ENCODE results near the gene ABCA7. TPM values are rescaled to one million over a fixed set of nuclear protein-coding genes. Genes with fewer than 3 reads are reported as not detected.

Gene ABCA7
- total and polyA plus RNA-seq, 4 donors, result 3.0 to 60.9 (median 4.8) TPM

- WGBS, result 69% methylated on average over 31 of the region's 31 CpGs
- H3K27ac ChIP-seq (ENCODE audit: low read depth in 1 of 2, low read length in 2 of 2), result peak overlapping the region; percentile 28 to 55
- H3K4me1 ChIP-seq (ENCODE audit: control insufficient read depth in 4 of 4, insufficient read depth in 4 of 4, low read length in 3 of 4), result peaks cover 30 to 49% (median 39%) of the 10 kb centered on the region in 4 donors
- no peak overlapping the region for H3K9ac ChIP-seq (ENCODE audit: low read depth in 1 of 2, low read length in 2 of 2)
- H3K4me3 ChIP-seq (ENCODE audit: low read depth in 1 of 3, low read length in 3 of 3), result no peak overlapping the region
- no peaks in the 10 kb centered on the region for H3K27me3 ChIP-seq (ENCODE audit: control insufficient read depth in 4 of 4, insufficient read depth in 4 of 4, low read length in 3 of 4)
- no peaks in the 10 kb centered on the region for H3K9me3 ChIP-seq (ENCODE audit: control insufficient read depth in 4 of 4, low read length in 3 of 4)
- no peak for DNase-seq (ENCODE audit: low spot score)
- TF ChIP-seq HNF4G (IDR thresholded peaks at IDR 0.05) (no peak), CTCF (IDR thresholded peaks at IDR 0.05; ENCODE audit: low read depth, low read length, missing input control) (no peak), YY1 (IDR thresholded peaks at IDR 0.05) (no peak), RXRA (IDR thresholded peaks at IDR 0.05) (no peak), REST (IDR thresholded peaks at IDR 0.05) (no peak), TAF1 (conservative IDR thresholded peaks at IDR 0.05) (no peak), FOXA1 (IDR thresholded peaks at IDR 0.05) (no peak), MAX (IDR thresholded peaks at IDR 0.05) (no peak)
- H3K36me3 ChIP-seq (ENCODE audit: control insufficient read depth in 4 of 4, insufficient read depth in 3 of 4, low read depth in 1 of 4, low read length in 3 of 4), result peaks cover 2 to 24% (median 10%) of the 10 kb centered on the region in 4 donors
Measured at GRCh38 chr19:1015782-1016646, 23.9 kb upstream of the ABCA7 start.

GRCh38 chr19:1016647-1017114 lies 23.2 kb upstream of the ABCA7 start:
- no peak for DNase-seq (ENCODE audit: low spot score)
- Histone ChIP-seq H3K27me3 (ENCODE audit: control insufficient read depth in 4 of 4, insufficient read depth in 4 of 4, low read length in 3 of 4) (no peaks in the 10 kb centered on the region), H3K4me1 (ENCODE audit: control insufficient read depth in 4 of 4, insufficient read depth in 4 of 4, low read length in 3 of 4) (peaks cover 30 to 49% (median 39%) of the 10 kb centered on the region in 4 donors), H3K36me3 (ENCODE audit: control insufficient read depth in 4 of 4, insufficient read depth in 3 of 4, low read depth in 1 of 4, low read length in 3 of 4) (peaks cover 2 to 21% (median 8%) of the 10 kb centered on the region in 4 donors), H3K9ac (ENCODE audit: low read depth in 1 of 2, low read length in 2 of 2) (no peak overlapping the region), H3K27ac (ENCODE audit: low read depth in 1 of 2, low read length in 2 of 2) (peak overlapping the region; percentile 40 to 55), H3K4me3 (ENCODE audit: low read depth in 1 of 3, low read length in 3 of 3) (no peak overlapping the region), H3K9me3 (ENCODE audit: control insufficient read depth in 4 of 4, low read length in 3 of 4) (no peaks in the 10 kb centered on the region)
- WGBS, result 39% methylated on average over 12 of the region's 12 CpGs
- TF ChIP-seq ZBTB33 (IDR thresholded peaks at IDR 0.05), result no peak
- peak in 1 of 2 donors; percentile 74 for TF ChIP-seq HNF4A (conservative IDR thresholded peaks at IDR 0.05)
- peak in 1 of 2 donors; percentile 25 for TF ChIP-seq JUND (IDR thresholded peaks at IDR 0.05)
- TF ChIP-seq GABPA (IDR thresholded peaks at IDR 0.05 in 1 of 2, conservative IDR thresholded peaks at IDR 0.05 in 1 of 2), result no peak
- TF ChIP-seq NR2F2 (IDR thresholded peaks at IDR 0.05), result peak; percentile 80
- peak; percentile 40 to 90 for TF ChIP-seq RXRA (IDR thresholded peaks at IDR 0.05)
